ENCODE measurements around the gene NAA10.
"Not testable (repeated sequence)": the region's sequence is repeated elsewhere in the genome, so short reads cannot be mapped to it uniquely, and the experiment has no call there.

Gene NAA10

GRCh38 chrX:153934762-153935325 lies at the start of gene NAA10:
TSS of gene NAA10 (minus strand) at chrX:153935037. CDS start at chrX:153934904, 133 bp downstream.
- peak; percentile 60 for DNase-seq (ENCODE audit: low spot score)

- peak; percentile 30 for DNase-seq (ENCODE audit: low spot score)
These were observed 48.5 kb upstream of the NAA10 start for GRCh38 chrX:153983321-153983801.

- DNase-seq (ENCODE audit: low spot score) = no peak
These were observed 47.1 kb upstream of the NAA10 start for GRCh38 chrX:153981771-153982533.

- no peak for DNase-seq (ENCODE audit: low spot score)
These were observed 46.4 kb upstream of the NAA10 start for GRCh38 chrX:153981231-153981630.

- not testable (repeated sequence) for DNase-seq (ENCODE audit: low spot score)
These were observed 45.6 kb upstream of the NAA10 start for GRCh38 chrX:153980394-153980793.

GRCh38 chrX:153974726-153975286 lies 40.0 kb upstream of the NAA10 start:
- DNase-seq (ENCODE audit: low spot score) = peak; percentile 1

GRCh38 chrX:153974003-153974725 lies 39.3 kb upstream of the NAA10 start:
- no peak for DNase-seq (ENCODE audit: low spot score)

GRCh38 chrX:153973127-153974002 lies 38.5 kb upstream of the NAA10 start:
- no peak for DNase-seq (ENCODE audit: low spot score)

- DNase-seq (ENCODE audit: low spot score) = peak; percentile 94
These were observed 37.7 kb upstream of the NAA10 start, which contains the start of gene TMEM187 for GRCh38 chrX:153972368-153973126. TSS of gene TMEM187 (plus strand) at chrX:153972754. CDS start at chrX:153982063, 9,309 bp downstream.

- DNase-seq (ENCODE audit: low spot score) = peak; percentile 88
These were observed 36.9 kb upstream of the NAA10 start, which contains the start of gene HCFC1 for GRCh38 chrX:153971450-153972367. TSS of gene HCFC1 (minus strand) at chrX:153971818. CDS start at chrX:153970840, 978 bp downstream.

GRCh38 chrX:153971124-153971449 lies 36.2 kb upstream of the NAA10 start:
- DNase-seq (ENCODE audit: low spot score) = peak; percentile 84

- DNase-seq (ENCODE audit: low spot score) = peak; percentile 53
These were observed 35.7 kb upstream of the NAA10 start for GRCh38 chrX:153970357-153971123.

GRCh38 chrX:153969904-153970356 lies 35.1 kb upstream of the NAA10 start:
- peak; percentile 30 for DNase-seq (ENCODE audit: low spot score)

GRCh38 chrX:153969125-153969903 lies 34.5 kb upstream of the NAA10 start:
- peak; percentile 37 for DNase-seq (ENCODE audit: low spot score)

GRCh38 chrX:153968754-153969124 lies 33.9 kb upstream of the NAA10 start:
- peak; percentile 79 for DNase-seq (ENCODE audit: low spot score)

- DNase-seq (ENCODE audit: low spot score) = no peak
These were observed 33.4 kb upstream of the NAA10 start for GRCh38 chrX:153968255-153968654.

- DNase-seq (ENCODE audit: low spot score) = no peak
These were observed 32.8 kb upstream of the NAA10 start for GRCh38 chrX:153967536-153968224.

Data from NAMALWA (cell line).